ENCODE data around the gene AHI1.

DNA sequence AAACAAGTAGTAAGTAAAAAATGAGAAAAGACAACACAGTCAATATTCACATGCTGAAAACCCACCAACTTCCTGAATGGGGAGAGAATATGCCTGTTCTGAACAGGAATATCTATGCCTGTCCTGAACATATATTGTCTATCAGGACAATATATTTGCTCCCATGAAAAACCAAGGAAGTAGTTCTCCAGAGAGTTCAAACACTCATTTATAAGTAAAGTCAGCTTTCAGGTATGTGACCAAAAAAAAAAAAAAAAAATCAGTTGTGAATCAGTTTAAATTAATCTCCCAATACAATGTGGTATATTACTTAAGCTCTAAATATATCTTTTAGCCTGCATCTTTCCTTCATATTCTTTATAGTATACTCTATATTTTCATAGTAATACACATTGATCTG is 197.0 kb downstream of the AHI1 start:
- TF ChIP-seq, protein P1, sequence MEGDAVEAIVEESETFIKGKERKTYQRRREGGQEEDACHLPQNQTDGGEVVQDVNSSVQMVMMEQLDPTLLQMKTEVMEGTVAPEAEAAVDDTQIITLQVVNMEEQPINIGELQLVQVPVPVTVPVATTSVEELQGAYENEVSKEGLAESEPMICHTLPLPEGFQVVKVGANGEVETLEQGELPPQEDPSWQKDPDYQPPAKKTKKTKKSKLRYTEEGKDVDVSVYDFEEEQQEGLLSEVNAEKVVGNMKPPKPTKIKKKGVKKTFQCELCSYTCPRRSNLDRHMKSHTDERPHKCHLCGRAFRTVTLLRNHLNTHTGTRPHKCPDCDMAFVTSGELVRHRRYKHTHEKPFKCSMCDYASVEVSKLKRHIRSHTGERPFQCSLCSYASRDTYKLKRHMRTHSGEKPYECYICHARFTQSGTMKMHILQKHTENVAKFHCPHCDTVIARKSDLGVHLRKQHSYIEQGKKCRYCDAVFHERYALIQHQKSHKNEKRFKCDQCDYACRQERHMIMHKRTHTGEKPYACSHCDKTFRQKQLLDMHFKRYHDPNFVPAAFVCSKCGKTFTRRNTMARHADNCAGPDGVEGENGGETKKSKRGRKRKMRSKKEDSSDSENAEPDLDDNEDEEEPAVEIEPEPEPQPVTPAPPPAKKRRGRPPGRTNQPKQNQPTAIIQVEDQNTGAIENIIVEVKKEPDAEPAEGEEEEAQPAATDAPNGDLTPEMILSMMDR (optimal IDR thresholded peaks at IDR 0.05 in 1 of 3, IDR thresholded peaks at IDR 0.05 in 1 of 3, conservative IDR thresholded peaks at IDR 0.05 in 1 of 3; ENCODE audit: extremely low read depth in 1 of 3, insufficient read depth in 2 of 3, low read length in 3 of 3) = no peak
- no peak for TF ChIP-seq EZH2 (IDR thresholded peaks at IDR 0.05; ENCODE audit: low read length)

Measured in keratinocyte (primary cell).